ENCODE results near the gene PRAF2.

PRAF2 gene

GRCh38 chrX:49041744-49042580, 31.8 kb downstream of the PRAF2 start:
- no peak for DNase-seq (ENCODE audit: low spot score)

GRCh38 chrX:49040376-49040955, 33.3 kb downstream of the PRAF2 start:
- DNase-seq (ENCODE audit: low spot score): no peak

- peak; percentile 70 for DNase-seq (ENCODE audit: low spot score)
Measured at GRCh38 chrX:49039598-49040375, 34.0 kb downstream of the PRAF2 start.

- DNase-seq (ENCODE audit: low spot score): no peak
Measured at GRCh38 chrX:49037883-49038475, 35.8 kb downstream of the PRAF2 start.

GRCh38 chrX:49030283-49030682, 43.5 kb downstream of the PRAF2 start:
- no peak for DNase-seq (ENCODE audit: low spot score)

GRCh38 chrX:49029876-49030275, 43.9 kb downstream of the PRAF2 start:
- no peak for DNase-seq (ENCODE audit: low spot score)

All from pons (tissue), 1 donor.